Measurements from ENCODE around the gene CEP128.

- no peak for TF ChIP-seq EZH2 (IDR thresholded peaks at IDR 0.05; ENCODE audit: insufficient read depth, poor library complexity, severe bottlenecking)
- no peak for TF ChIP-seq EZH2phosphoT487 (IDR thresholded peaks at IDR 0.05; ENCODE audit: insufficient read depth, low read depth)
Observed at GRCh38 chr14:80609055-80609454, 332.5 kb downstream of the CEP128 start.
